Measurements from ENCODE around the gene GSX2. TPM values are rescaled to one million over a fixed set of nuclear protein-coding genes. Genes with fewer than 3 reads are reported as not detected.
A peak's percentile ranks its signal among the peaks of the same experiment; 100 is the strongest.

The GSX2 gene
- total and polyA plus RNA-seq, 2 of the 13 experiments (the other 11 are each of a cell fraction or from before 2014, with no cell fraction given), result not detected

- TF ChIP-seq, protein P1, sequence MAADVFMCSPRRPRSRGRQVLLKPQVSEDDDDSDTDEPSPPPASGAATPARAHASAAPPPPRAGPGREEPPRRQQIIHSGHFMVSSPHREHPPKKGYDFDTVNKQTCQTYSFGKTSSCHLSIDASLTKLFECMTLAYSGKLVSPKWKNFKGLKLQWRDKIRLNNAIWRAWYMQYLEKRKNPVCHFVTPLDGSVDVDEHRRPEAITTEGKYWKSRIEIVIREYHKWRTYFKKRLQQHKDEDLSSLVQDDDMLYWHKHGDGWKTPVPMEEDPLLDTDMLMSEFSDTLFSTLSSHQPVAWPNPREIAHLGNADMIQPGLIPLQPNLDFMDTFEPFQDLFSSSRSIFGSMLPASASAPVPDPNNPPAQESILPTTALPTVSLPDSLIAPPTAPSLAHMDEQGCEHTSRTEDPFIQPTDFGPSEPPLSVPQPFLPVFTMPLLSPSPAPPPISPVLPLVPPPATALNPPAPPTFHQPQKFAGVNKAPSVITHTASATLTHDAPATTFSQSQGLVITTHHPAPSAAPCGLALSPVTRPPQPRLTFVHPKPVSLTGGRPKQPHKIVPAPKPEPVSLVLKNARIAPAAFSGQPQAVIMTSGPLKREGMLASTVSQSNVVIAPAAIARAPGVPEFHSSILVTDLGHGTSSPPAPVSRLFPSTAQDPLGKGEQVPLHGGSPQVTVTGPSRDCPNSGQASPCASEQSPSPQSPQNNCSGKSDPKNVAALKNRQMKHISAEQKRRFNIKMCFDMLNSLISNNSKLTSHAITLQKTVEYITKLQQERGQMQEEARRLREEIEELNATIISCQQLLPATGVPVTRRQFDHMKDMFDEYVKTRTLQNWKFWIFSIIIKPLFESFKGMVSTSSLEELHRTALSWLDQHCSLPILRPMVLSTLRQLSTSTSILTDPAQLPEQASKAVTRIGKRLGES (CRISPR knock-in tag; IDR thresholded peaks at IDR 0.05; ENCODE audit: borderline replicate concordance), result no peak
- no peak for TF ChIP-seq ZC3H13 (CRISPR knock-in tag; IDR thresholded peaks at IDR 0.05)
- no peak for TF ChIP-seq BORCS8-MEF2B (CRISPR knock-in tag; IDR thresholded peaks at IDR 0.05)
- TF ChIP-seq E2F2 (CRISPR knock-in tag; IDR thresholded peaks at IDR 0.05; ENCODE audit: borderline replicate concordance), result no peak
- TF ChIP-seq, protein P2, sequence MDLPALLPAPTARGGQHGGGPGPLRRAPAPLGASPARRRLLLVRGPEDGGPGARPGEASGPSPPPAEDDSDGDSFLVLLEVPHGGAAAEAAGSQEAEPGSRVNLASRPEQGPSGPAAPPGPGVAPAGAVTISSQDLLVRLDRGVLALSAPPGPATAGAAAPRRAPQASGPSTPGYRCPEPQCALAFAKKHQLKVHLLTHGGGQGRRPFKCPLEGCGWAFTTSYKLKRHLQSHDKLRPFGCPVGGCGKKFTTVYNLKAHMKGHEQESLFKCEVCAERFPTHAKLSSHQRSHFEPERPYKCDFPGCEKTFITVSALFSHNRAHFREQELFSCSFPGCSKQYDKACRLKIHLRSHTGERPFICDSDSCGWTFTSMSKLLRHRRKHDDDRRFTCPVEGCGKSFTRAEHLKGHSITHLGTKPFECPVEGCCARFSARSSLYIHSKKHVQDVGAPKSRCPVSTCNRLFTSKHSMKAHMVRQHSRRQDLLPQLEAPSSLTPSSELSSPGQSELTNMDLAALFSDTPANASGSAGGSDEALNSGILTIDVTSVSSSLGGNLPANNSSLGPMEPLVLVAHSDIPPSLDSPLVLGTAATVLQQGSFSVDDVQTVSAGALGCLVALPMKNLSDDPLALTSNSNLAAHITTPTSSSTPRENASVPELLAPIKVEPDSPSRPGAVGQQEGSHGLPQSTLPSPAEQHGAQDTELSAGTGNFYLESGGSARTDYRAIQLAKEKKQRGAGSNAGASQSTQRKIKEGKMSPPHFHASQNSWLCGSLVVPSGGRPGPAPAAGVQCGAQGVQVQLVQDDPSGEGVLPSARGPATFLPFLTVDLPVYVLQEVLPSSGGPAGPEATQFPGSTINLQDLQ (CRISPR knock-in tag; IDR thresholded peaks at IDR 0.05), result no peak
- no peak for TF ChIP-seq DMTF1 (CRISPR knock-in tag; IDR thresholded peaks at IDR 0.05)
- no peak for TF ChIP-seq ESRRA (CRISPR knock-in tag; IDR thresholded peaks at IDR 0.05; ENCODE audit: low read depth)
- no peak for TF ChIP-seq ZNF180 (CRISPR knock-in tag; IDR thresholded peaks at IDR 0.05; ENCODE audit: borderline replicate concordance, low read depth)
- no peak for TF ChIP-seq ZBTB1 (CRISPR knock-in tag; IDR thresholded peaks at IDR 0.05; ENCODE audit: borderline replicate concordance)
- TF ChIP-seq ZNF451 (CRISPR knock-in tag; IDR thresholded peaks at IDR 0.05), result no peak
- no peak for TF ChIP-seq ZNF737 (CRISPR knock-in tag; IDR thresholded peaks at IDR 0.05; ENCODE audit: borderline replicate concordance)
- no peak for TF ChIP-seq SETDB1 (CRISPR knock-in tag; IDR thresholded peaks at IDR 0.05; ENCODE audit: borderline replicate concordance)
- TF ChIP-seq ZNF33B (CRISPR knock-in tag; IDR thresholded peaks at IDR 0.05), result 0 out of 2 replicates have a peak, but pooled peaks have one; percentile 50
- TF ChIP-seq ZNF280B (CRISPR knock-in tag; IDR thresholded peaks at IDR 0.05; ENCODE audit: borderline replicate concordance), result no peak
- TF ChIP-seq ZNF234 (CRISPR knock-in tag; conservative IDR thresholded peaks at IDR 0.05), result no peak
- no peak for TF ChIP-seq ZNF616 (CRISPR knock-in tag; IDR thresholded peaks at IDR 0.05; ENCODE audit: low read depth)
- TF ChIP-seq ZNF878 (CRISPR knock-in tag; IDR thresholded peaks at IDR 0.05), result no peak
Observed at GRCh38 chr4:54090804-54091623, 8.9 kb upstream of the GSX2 start (continued).

Measured in HepG2 (cell line).